ENCODE measurements around the gene FBXL19. TPM values are rescaled to one million over a fixed set of nuclear protein-coding genes. Genes with fewer than 3 reads are reported as not detected.

FBXL19 gene
- total RNA-seq, 2 experiments from 2014 or later, result 21.7 to 22.4 TPM

DNA sequence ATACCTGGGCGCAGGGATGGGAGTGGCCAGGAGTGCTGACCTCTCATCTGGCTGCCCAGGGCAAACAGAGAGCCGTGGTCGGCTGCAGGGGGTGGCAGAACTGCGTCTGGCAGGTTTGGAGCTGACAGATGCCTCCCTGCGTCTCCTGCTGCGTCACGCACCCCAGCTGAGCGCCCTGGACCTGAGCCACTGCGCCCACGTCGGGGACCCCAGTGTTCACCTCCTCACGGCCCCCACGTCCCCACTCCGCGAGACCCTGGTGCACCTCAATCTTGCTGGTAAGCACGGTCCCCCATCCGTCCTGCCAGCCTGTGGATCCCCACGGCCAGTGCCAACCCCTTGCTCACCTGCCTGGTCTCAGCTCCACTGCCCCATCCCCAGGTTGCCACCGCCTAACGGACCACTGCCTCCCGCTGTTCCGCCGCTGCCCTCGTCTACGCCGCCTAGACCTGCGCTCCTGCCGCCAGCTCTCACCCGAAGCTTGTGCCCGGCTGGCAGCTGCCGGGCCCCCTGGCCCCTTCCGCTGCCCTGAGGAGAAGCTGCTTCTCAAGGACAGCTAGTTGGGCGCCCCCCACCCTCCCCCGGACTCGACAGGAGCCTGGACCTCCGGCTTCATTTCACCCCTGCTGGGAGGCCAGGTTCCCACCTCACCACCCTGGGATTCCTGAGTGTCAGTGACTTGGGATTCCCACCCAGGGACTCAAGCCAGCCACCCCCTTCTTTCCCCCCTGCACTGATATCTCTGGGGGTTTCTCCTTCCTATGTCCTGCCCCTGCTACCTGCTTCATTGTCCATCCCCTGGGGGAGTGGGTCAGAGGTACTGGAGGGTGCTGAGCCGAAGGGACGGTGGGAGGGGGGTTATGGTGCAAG is 23.5 kb downstream of the FBXL19 start:
- peaks cover 37% of the 10 kb centered on the region for H3K4me1 Mint-ChIP-seq
- H3K36me3 Mint-ChIP-seq (ENCODE audit: low read depth), result peaks cover 26% of the 10 kb centered on the region
- CTCF ChIA-PET, result interaction anchor here (0.9 to 1.4 kb wide), 3 partner anchors 11 to 45 kb away, joined by 3 to 4 read pairs (median 4); no protein-coding TSS in a partner anchor
- DNase-seq, result no peak
- no peaks in the 10 kb centered on the region for H3K27me3 Mint-ChIP-seq
- H3K9me3 Mint-ChIP-seq, result no peaks in the 10 kb centered on the region
- POLR2A ChIA-PET, result no interaction called here
- H3K27ac Mint-ChIP-seq, result no peak overlapping the region
- H3K4me3 Mint-ChIP-seq, result no peak overlapping the region

GRCh38 chr16:30947541-30947858 is 24.1 kb downstream of the FBXL19 start:
- no peaks in the 10 kb centered on the region for H3K9me3 Mint-ChIP-seq
- peaks cover 26% of the 10 kb centered on the region for H3K36me3 Mint-ChIP-seq (ENCODE audit: low read depth)
- CTCF ChIA-PET, result interaction anchor here (0.9 to 1.4 kb wide), 3 partner anchors 12 to 46 kb away, joined by 3 to 4 read pairs (median 4); no protein-coding TSS in a partner anchor
- no peaks in the 10 kb centered on the region for H3K27me3 Mint-ChIP-seq
- POLR2A ChIA-PET, result no interaction called here
- no peak for DNase-seq
- H3K27ac Mint-ChIP-seq, result no peak overlapping the region
- H3K4me3 Mint-ChIP-seq, result no peak overlapping the region
- H3K4me1 Mint-ChIP-seq, result peaks cover 31% of the 10 kb centered on the region

GRCh38 chr16:30947859-30948666 is 24.7 kb downstream of the FBXL19 start:
- H3K36me3 Mint-ChIP-seq (ENCODE audit: low read depth), result peaks cover 23% of the 10 kb centered on the region
- ChIA-PET POLR2A (no interaction called here), CTCF (interaction anchor here (0.6 to 1.4 kb wide), 2 partner anchors 46 to 793 kb away, joined by 4 to 5 read pairs; no protein-coding TSS in a partner anchor)
- H3K27ac Mint-ChIP-seq, result peak overlapping the region; percentile 50
- H3K4me1 Mint-ChIP-seq, result peaks cover 25% of the 10 kb centered on the region
- DNase-seq, result no peak
- H3K4me3 Mint-ChIP-seq, result peak overlapping the region; percentile 27
- no peaks in the 10 kb centered on the region for H3K9me3 Mint-ChIP-seq
- no peaks in the 10 kb centered on the region for H3K27me3 Mint-ChIP-seq

- CTCF ChIA-PET, result interaction anchor here (0.5 to 1.8 kb wide), 8 partner anchors 9 to 232 kb away, joined by 3 to 7 read pairs (median 4); no protein-coding TSS in a partner anchor
- POLR2A ChIA-PET, result no interaction called here
- peak; percentile 53 for DNase-seq
- Mint-ChIP-seq H3K4me1 (peaks cover 31% of the 10 kb centered on the region), H3K9me3 (no peaks in the 10 kb centered on the region), H3K27ac (peak within 1 kb of the TSS; percentile 85), H3K36me3 (ENCODE audit: low read depth) (peaks cover 23% of the 10 kb centered on the region), H3K27me3 (no peaks in the 10 kb centered on the region), H3K4me3 (peak within 1 kb of the TSS; percentile 91)
Measured at GRCh38 chr16:30948667-30949649, 25.6 kb downstream of the FBXL19 start, which contains the start of gene ORAI3. Gene ORAI3 (plus strand): TSS chr16:30949068. CDS start chr16:30949290, 222 bp downstream.

DNA sequence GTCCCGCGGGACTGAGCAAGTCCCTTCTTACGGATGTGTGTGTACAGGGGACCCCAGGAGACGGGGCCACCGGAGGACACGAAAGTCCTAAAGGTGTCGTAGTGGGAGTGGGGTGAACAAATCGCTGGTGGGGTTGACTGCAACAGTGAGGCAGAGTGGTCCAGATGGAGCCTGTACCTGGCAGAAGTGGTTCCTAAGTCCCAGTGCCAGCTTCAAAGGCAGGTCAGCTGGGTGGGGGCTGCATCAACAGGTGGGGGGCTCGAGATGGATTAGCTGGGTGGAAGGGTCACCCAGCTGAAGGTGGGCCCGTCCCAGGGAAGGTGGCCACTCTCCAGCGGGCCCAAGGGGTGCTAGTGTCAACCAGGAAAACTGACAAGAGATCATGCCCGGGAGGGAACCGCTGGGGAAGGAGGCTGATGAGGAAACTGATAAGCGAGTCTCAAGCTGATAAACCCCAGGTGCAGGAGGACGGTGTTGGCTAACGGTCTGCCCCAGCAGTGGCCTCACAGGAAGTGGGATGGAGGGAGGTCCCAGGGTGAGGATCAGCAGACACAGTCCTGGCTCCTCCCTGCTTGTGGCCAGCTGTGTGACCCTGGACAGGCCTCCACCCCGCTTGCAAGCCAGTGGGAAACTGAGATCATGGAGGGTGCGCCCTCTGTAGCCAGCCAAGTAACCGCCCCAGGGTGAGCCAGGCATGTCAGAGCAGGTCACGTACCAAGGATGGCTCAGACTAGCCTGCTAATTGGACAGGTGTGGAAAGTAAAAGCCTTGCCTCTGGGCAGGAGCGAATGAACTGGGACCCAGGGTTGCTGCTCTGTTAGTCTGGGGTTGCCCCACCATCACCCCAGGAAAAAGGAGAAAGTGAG is 26.5 kb downstream of the FBXL19 start:
- no peaks in the 10 kb centered on the region for H3K27me3 Mint-ChIP-seq
- peak; percentile 58 for DNase-seq
- peak overlapping the region; percentile 91 for H3K4me3 Mint-ChIP-seq
- CTCF ChIA-PET, result interaction anchor here (0.5 to 2.1 kb wide), 13 partner anchors 8 to 247 kb away, joined by 3 to 16 read pairs (median 4); no protein-coding TSS in a partner anchor
- POLR2A ChIA-PET, result no interaction called here
- no peaks in the 10 kb centered on the region for H3K9me3 Mint-ChIP-seq
- H3K4me1 Mint-ChIP-seq, result peaks cover 32% of the 10 kb centered on the region
- H3K36me3 Mint-ChIP-seq (ENCODE audit: low read depth), result peaks cover 16% of the 10 kb centered on the region
- H3K27ac Mint-ChIP-seq, result peak overlapping the region; percentile 85

GRCh38 chr16:30950516-30951065 is 27.2 kb downstream of the FBXL19 start:
- CTCF ChIA-PET, result interaction anchor here (0.6 to 2.1 kb wide), 7 partner anchors 8 to 248 kb away, joined by 3 to 16 read pairs (median 4); no protein-coding TSS in a partner anchor
- peak overlapping the region; percentile 85 for H3K27ac Mint-ChIP-seq
- peak overlapping the region; percentile 91 for H3K4me3 Mint-ChIP-seq
- POLR2A ChIA-PET, result no interaction called here
- peaks cover 32% of the 10 kb centered on the region for H3K4me1 Mint-ChIP-seq
- H3K9me3 Mint-ChIP-seq, result no peaks in the 10 kb centered on the region
- peaks cover 16% of the 10 kb centered on the region for H3K36me3 Mint-ChIP-seq (ENCODE audit: low read depth)
- DNase-seq, result no peak
- no peaks in the 10 kb centered on the region for H3K27me3 Mint-ChIP-seq

GRCh38 chr16:30951193-30951592 is 27.8 kb downstream of the FBXL19 start:
- DNase-seq, result no peak
- Mint-ChIP-seq H3K36me3 (ENCODE audit: low read depth) (peaks cover 16% of the 10 kb centered on the region), H3K27me3 (no peaks in the 10 kb centered on the region), H3K4me1 (peaks cover 35% of the 10 kb centered on the region), H3K9me3 (no peaks in the 10 kb centered on the region), H3K27ac (no peak overlapping the region), H3K4me3 (no peak overlapping the region)
- POLR2A ChIA-PET, result no interaction called here
- CTCF ChIA-PET, result interaction anchor here (2.1 kb wide), 1 partner anchor 9 kb away, joined by 16 read pairs; no protein-coding TSS in a partner anchor

DNA sequence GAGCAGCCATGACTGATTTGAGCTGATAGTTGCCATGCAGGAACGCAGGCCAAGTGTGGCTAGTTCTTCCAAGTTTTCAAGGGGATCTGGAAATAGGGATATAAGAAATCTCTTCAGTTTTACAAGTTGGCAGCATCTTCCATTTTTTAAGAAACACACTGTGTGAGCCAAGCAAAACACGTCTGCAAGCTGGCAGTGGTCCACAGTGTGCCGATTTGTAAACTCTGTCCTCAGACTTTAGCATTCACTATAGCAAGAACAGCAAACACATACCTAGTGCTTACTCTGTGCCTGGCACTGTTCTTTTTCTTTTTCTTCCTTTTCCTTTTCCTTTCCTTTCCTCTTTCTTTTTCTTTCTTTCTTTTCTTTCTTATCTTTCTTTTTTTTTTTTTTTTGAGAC is 28.4 kb downstream of the FBXL19 start:
- Mint-ChIP-seq H3K4me1 (peaks cover 39% of the 10 kb centered on the region), H3K27ac (no peak overlapping the region), H3K27me3 (no peaks in the 10 kb centered on the region), H3K9me3 (no peaks in the 10 kb centered on the region), H3K4me3 (no peak overlapping the region), H3K36me3 (ENCODE audit: low read depth) (peaks cover 14% of the 10 kb centered on the region)
- ChIA-PET CTCF (interaction anchor here (2.1 kb wide), 1 partner anchor 10 kb away, joined by 16 read pairs; no protein-coding TSS in a partner anchor), POLR2A (no interaction called here)
- DNase-seq, result no peak

GRCh38 chr16:30953111-30953510 is 29.7 kb downstream of the FBXL19 start:
- H3K4me3 Mint-ChIP-seq, result no peak overlapping the region
- POLR2A ChIA-PET, result no interaction called here
- no peak overlapping the region for H3K27ac Mint-ChIP-seq
- H3K4me1 Mint-ChIP-seq, result peaks cover 44% of the 10 kb centered on the region
- CTCF ChIA-PET, result interaction anchor here (0.7 to 3.5 kb wide), 12 partner anchors 9 to 915 kb away, joined by 3 to 25 read pairs (median 6); no protein-coding TSS in a partner anchor
- DNase-seq, result no peak
- no peaks in the 10 kb centered on the region for H3K27me3 Mint-ChIP-seq
- H3K36me3 Mint-ChIP-seq (ENCODE audit: low read depth), result peaks cover 9% of the 10 kb centered on the region
- no peaks in the 10 kb centered on the region for H3K9me3 Mint-ChIP-seq

DNA sequence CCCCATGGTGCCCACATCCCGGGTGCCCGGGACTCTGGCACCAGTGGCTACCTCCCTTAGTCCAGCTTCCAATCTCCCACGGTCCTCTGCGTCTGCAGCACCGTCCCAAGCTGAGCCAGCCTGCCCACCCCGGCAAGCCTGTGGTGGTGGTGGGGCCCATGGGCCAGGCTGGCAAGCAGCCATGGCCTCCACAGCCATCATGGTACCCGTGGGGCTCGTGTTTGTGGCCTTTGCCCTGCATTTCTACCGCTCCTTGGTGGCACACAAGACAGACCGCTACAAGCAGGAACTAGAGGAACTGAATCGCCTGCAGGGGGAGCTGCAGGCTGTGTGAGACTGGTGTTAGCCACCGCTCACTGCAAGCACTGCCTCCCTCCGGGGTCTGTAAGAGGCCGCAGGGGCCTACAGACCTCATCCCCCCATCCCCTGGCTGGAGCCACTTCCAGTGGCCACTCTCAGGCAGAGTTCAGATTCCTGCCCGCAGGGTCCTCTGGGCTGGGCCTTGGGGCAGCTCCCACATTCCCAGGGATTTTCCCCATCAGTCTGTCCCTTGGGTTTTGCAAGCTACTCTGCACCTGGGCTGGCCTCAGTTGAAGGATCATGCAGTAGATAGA is 30.2 kb downstream of the FBXL19 start:
- DNase-seq, result peak; percentile 71
- H3K4me3 Mint-ChIP-seq, result no peak overlapping the region
- H3K36me3 Mint-ChIP-seq (ENCODE audit: low read depth), result peaks cover 12% of the 10 kb centered on the region
- CTCF ChIA-PET, result interaction anchor here (0.6 to 3.5 kb wide), 22 partner anchors 9 to 915 kb away, joined by 3 to 25 read pairs (median 4); partner anchors contain the start of genes ZNF646 and ZNF668
- peak overlapping the region; percentile 31 for H3K27ac Mint-ChIP-seq
- H3K27me3 Mint-ChIP-seq, result no peaks in the 10 kb centered on the region
- peaks cover 46% of the 10 kb centered on the region for H3K4me1 Mint-ChIP-seq
- no peaks in the 10 kb centered on the region for H3K9me3 Mint-ChIP-seq
- POLR2A ChIA-PET, result no interaction called here

Measured in activated CD4-positive, alpha-beta T cell treated with anti-CD3 and anti-CD28 coated beads, Interleukin-2, amount 10 ng/mL, durations not matched to agents 7 days and 5 days (primary cell).